Esophagus muscularis mucosa (tissue), 4 donors: ENCODE data around the gene PDXP. TPM values are rescaled to one million over a fixed set of nuclear protein-coding genes. Genes with fewer than 3 reads are reported as not detected.

Source experiments
- DNase-seq: peaks from one replicate; pipeline ENCODE4 v3.0.0-alpha.2; 2017; ENCODE audit errors: extremely low spot score
- H3K27ac ChIP-seq, 4 donors: fragments of 200-600 bp; sonication (generic); replicated peaks in 1 of 4; 1 replicate in 3 of 4; 2 replicates in 1 of 4; pipeline ENCODE4 v1.5.1; 2016 to 2019; ENCODE audit warnings: mild to moderate bottlenecking in 1 of 4
- H3K27me3 ChIP-seq, 4 donors: fragments of 200-600 bp; sonication (generic); one replicate each; pipeline versions ENCODE4 v1.5.1 to v1.6.0; 2016 to 2019
- H3K36me3 ChIP-seq, 4 donors: fragments of 200-600 bp; sonication (generic); one replicate each; pipeline ENCODE4 v1.5.1; 2016 to 2019
- H3K4me1 ChIP-seq, 4 donors: fragments of 200-600 bp; sonication (generic); one replicate each; pipeline ENCODE4 v1.5.1; 2016 to 2019
- H3K4me3 ChIP-seq, 4 donors: fragments of 200-600 bp; sonication (generic); 1 replicate in 2 of 4; 2 replicates in 2 of 4; pipeline ENCODE4 v1.5.1; 2016 to 2019; ENCODE audit warnings: mild to moderate bottlenecking in 4 of 4, moderate library complexity in 1 of 4
- H3K9me3 ChIP-seq, 4 donors: fragments of 200-600 bp; sonication (generic); 1 replicate in 3 of 4; 2 replicates in 1 of 4; pipeline ENCODE4 v1.5.1; 2016 to 2019
- CTCF ChIP-seq, 3 experiments: fragments of 200-600 bp in 2 of 3; fragments of 450-650 bp in 1 of 3; sonication (generic) in 2 of 3; IDR thresholded peaks; one replicate each; pipeline ENCODE4 v1.5.1; 2017 to 2019; ENCODE audit warnings: antibody characterized with exemption in 3 of 3, mild to moderate bottlenecking in 2 of 3, moderate library complexity in 1 of 3
- EP300 ChIP-seq: sonication (generic); formaldehyde crosslinking; IDR thresholded peaks from one replicate; pipeline ENCODE4 v1.6.1; 2017; ENCODE audit warnings: antibody characterized with exemption
- POLR2A ChIP-seq: fragments of 450-650 bp; IDR thresholded peaks from one replicate; pipeline ENCODE4 v1.6.1; 2017; ENCODE audit warnings: antibody characterized with exemption, moderate library complexity, mild to moderate bottlenecking, low read depth
- POLR2AphosphoS5 ChIP-seq, 2 donors: sonication (generic); formaldehyde crosslinking; IDR thresholded peaks; one replicate each; pipeline ENCODE4 v1.6.1; 2017; ENCODE audit warnings: antibody characterized with exemption in 2 of 2
- WGBS: methylation state at CpG from one replicate; pipeline ENCODE4 v1.1.5; 2018; 5-methylcytosine and 5-hydroxymethylcytosine counted together
- intact Hi-C: fragments of 100-400 bp; cut with DNase I; formaldehyde crosslinking; loops from one replicate; pipeline ENCODE4 v1.15.1; 2023
- total RNA-seq, 4 donors: library from RNA; depleted of rRNA; stranded (reverse); fragments of >200 nt; gene quantifications; one replicate each; pipeline versions ENCODE4 v1.1.0 to v1.2.1, GENCODE V29; 2016

The PDXP gene
- total RNA-seq, 4 donors from 2014 or later = 7.3 to 28.3 (median 17.4) TPM

- H3K4me3 ChIP-seq = no peak overlapping the region
- peaks cover 17 to 54% (median 53%) of the 10 kb centered on the region in 4 donors for H3K4me1 ChIP-seq
- intact Hi-C loops = no loop called here
- WGBS = 89% methylated on average over 7 of the region's 24 CpGs
- peak overlapping the region in 1 of 4 donors; percentile 48 for H3K27ac ChIP-seq
- no peaks in the 10 kb centered on the region for H3K9me3 ChIP-seq
- peaks cover 8 to 23% (median 18%) of the 10 kb centered on the region in 4 donors for H3K36me3 ChIP-seq
- no peaks in the 10 kb centered on the region for H3K27me3 ChIP-seq
- no peak for DNase-seq
- TF ChIP-seq POLR2A (no peak), CTCF (IDR thresholded peaks at IDR 0.05) (no peak), EP300 (no peak), POLR2AphosphoS5 (IDR thresholded peaks at IDR 0.05) (no peak)
Measured at GRCh38 chr22:37665487-37665886, 7.0 kb downstream of the PDXP start.

- no peaks in the 10 kb centered on the region for H3K27me3 ChIP-seq
- H3K27ac ChIP-seq = peak overlapping the region in 3 of 4 donors; percentile 4 to 42 (median 5)
- intact Hi-C loops = no loop called here
- H3K4me1 ChIP-seq = peaks cover 8 to 46% (median 37%) of the 10 kb centered on the region in 4 donors
- no peaks in the 10 kb centered on the region for H3K9me3 ChIP-seq
- H3K4me3 ChIP-seq = no peak overlapping the region
- 63% methylated on average over 6 of the region's 6 CpGs for WGBS
- no peak for DNase-seq
- TF ChIP-seq POLR2A (no peak), EP300 (no peak), CTCF (IDR thresholded peaks at IDR 0.05) (no peak), POLR2AphosphoS5 (IDR thresholded peaks at IDR 0.05) (no peak)
- H3K36me3 ChIP-seq = peaks cover 8 to 23% (median 18%) of the 10 kb centered on the region in 4 donors
Measured at GRCh38 chr22:37669586-37669985, 11.1 kb downstream of the PDXP start.

- peaks cover 23 to 65% (median 61%) of the 10 kb centered on the region in 4 donors for H3K4me1 ChIP-seq
- 69% methylated on average over 15 of the region's 15 CpGs for WGBS
- H3K9me3 ChIP-seq = no peaks in the 10 kb centered on the region
- no peak for DNase-seq
- TF ChIP-seq EP300 = no peak
- TF ChIP-seq POLR2AphosphoS5 (IDR thresholded peaks at IDR 0.05) = no peak
- no peak for TF ChIP-seq CTCF (IDR thresholded peaks at IDR 0.05)
- TF ChIP-seq POLR2A = no peak
- peaks cover 0 to 2% (median 0%) of the 10 kb centered on the region in 4 donors for H3K36me3 ChIP-seq
- no peaks in the 10 kb centered on the region for H3K27me3 ChIP-seq
- no peak overlapping the region for H3K4me3 ChIP-seq
- H3K27ac ChIP-seq = peak overlapping the region; percentile 91 to 98 (median 94)
- intact Hi-C loops = no loop called here
Measured at GRCh38 chr22:37672206-37672919, 13.8 kb downstream of the PDXP start.

GRCh38 chr22:37672920-37673455 lies 14.5 kb downstream of the PDXP start:
- no peaks in the 10 kb centered on the region for H3K9me3 ChIP-seq
- H3K27me3 ChIP-seq = no peaks in the 10 kb centered on the region
- H3K36me3 ChIP-seq = peaks cover 0 to 4% (median 3%) of the 10 kb centered on the region in 4 donors
- WGBS = 68% methylated on average over 3 of the region's 11 CpGs
- intact Hi-C loops = no loop called here
- peak overlapping the region; percentile 91 to 98 (median 94) for H3K27ac ChIP-seq
- no peak overlapping the region for H3K4me3 ChIP-seq
- no peak for DNase-seq
- peaks cover 29 to 70% (median 66%) of the 10 kb centered on the region in 4 donors for H3K4me1 ChIP-seq
- TF ChIP-seq EP300 (no peak), CTCF (IDR thresholded peaks at IDR 0.05) (no peak), POLR2A (no peak), POLR2AphosphoS5 (IDR thresholded peaks at IDR 0.05) (no peak)
